GM23248 (cell line): ENCODE results near the gene PLA2G2F. TPM values are rescaled to one million over a fixed set of nuclear protein-coding genes. Genes with fewer than 3 reads are reported as not detected.

Experiments used
- DNase-seq: peaks from one replicate; pipeline ENCODE4 v3.0.0-alpha.2; 2015
- H2AFZ ChIP-seq: fragments of 200-600 bp; sonication (generic); 2 replicates; pipeline ENCODE4 v1.6.1; 2016; ENCODE audit warnings: antibody characterized with exemption
- H3F3A ChIP-seq: fragments of 200-600 bp; sonication (generic); 2 replicates; pipeline ENCODE4 v1.6.1; 2016; ENCODE audit warnings: mild to moderate bottlenecking, antibody characterized with exemption, mixed run types; ENCODE audit not compliant: insufficient read depth
- H3K27ac ChIP-seq: fragments of 200-600 bp; sonication (generic); 2 replicates; pipeline ENCODE4 v1.5.1; 2016; ENCODE audit warnings: mild to moderate bottlenecking
- H3K27me3 ChIP-seq: fragments of 200-600 bp; sonication (generic); replicated peaks from 2 replicates; pipeline ENCODE4 v1.6.1; 2016; ENCODE audit warnings: mild to moderate bottlenecking; ENCODE audit not compliant: insufficient read depth
- H3K36me3 ChIP-seq: fragments of 200-600 bp; sonication (generic); 2 replicates; pipeline ENCODE4 v1.6.1; 2016; ENCODE audit warnings: low read depth, mild to moderate bottlenecking
- H3K4me1 ChIP-seq: fragments of 200-600 bp; sonication (generic); 2 replicates; pipeline ENCODE4 v1.6.1; 2016; ENCODE audit warnings: mild to moderate bottlenecking; ENCODE audit not compliant: insufficient read depth
- H3K4me2 ChIP-seq: fragments of 200-600 bp; sonication (generic); one replicate; pipeline ENCODE4 v1.6.1; 2016; ENCODE audit warnings: mild to moderate bottlenecking; ENCODE audit not compliant: unreplicated experiment
- H3K4me3 ChIP-seq: fragments of 200-600 bp; sonication (generic); 2 replicates; pipeline ENCODE4 v1.5.1; 2016; ENCODE audit warnings: mild to moderate bottlenecking
- H3K79me2 ChIP-seq: fragments of 200-600 bp; sonication (generic); 2 replicates; pipeline ENCODE4 v1.6.1; 2016; ENCODE audit warnings: mild to moderate bottlenecking; ENCODE audit not compliant: insufficient read depth
- H3K9ac ChIP-seq: fragments of 200-600 bp; sonication (generic); 2 replicates; pipeline ENCODE4 v1.6.1; 2016; ENCODE audit warnings: mild to moderate bottlenecking
- H3K9me2 ChIP-seq: fragments of 200-600 bp; sonication (generic); 2 replicates; pipeline ENCODE4 v1.6.1; 2016; ENCODE audit warnings: mixed run types, mild to moderate bottlenecking, moderate library complexity; ENCODE audit not compliant: insufficient read depth
- H3K9me3 ChIP-seq: fragments of 200-600 bp; sonication (generic); one replicate; pipeline ENCODE4 v1.6.1; 2017; ENCODE audit warnings: low read depth
- H4K20me1 ChIP-seq: fragments of 200-600 bp; sonication (generic); 2 replicates; pipeline ENCODE4 v1.6.0; 2016; ENCODE audit not compliant: insufficient read depth
- EZH2 ChIP-seq: fragments of 200-600 bp; sonication (generic); IDR thresholded peaks from 2 replicates; pipeline ENCODE4 v1.6.1; 2018; ENCODE audit warnings: antibody characterized with exemption, mild to moderate bottlenecking; ENCODE audit not compliant: insufficient read depth, poor library complexity, severe bottlenecking
- EZH2phosphoT487 ChIP-seq: fragments of 200-600 bp; sonication (generic); IDR thresholded peaks from 2 replicates; pipeline ENCODE4 v1.6.1; 2018; ENCODE audit warnings: antibody characterized with exemption, moderate library complexity, mild to moderate bottlenecking, low read depth; ENCODE audit not compliant: insufficient read depth
- WGBS, 2 experiments: methylation state at CpG; one replicate each; pipeline ENCODE4 v1.1.6; 2015 to 2017; ENCODE audit warnings: low lambda C conversion rate in 2 of 2, low coverage in 1 of 2; ENCODE audit errors: missing lambda C conversion rate in 2 of 2; 5-methylcytosine and 5-hydroxymethylcytosine counted together
- in situ Hi-C: fragments of 300-500 bp; cut with MboI; formaldehyde crosslinking; loops from 2 replicates; pipeline ENCODE4 v1.15.0; 2020
- polyA plus RNA-seq: library from polyadenylated mRNA; unstranded; fragments of >200 nt; fragmentation: Nextera tagmentation; extraction: Ambion mirVana; gene quantifications from 2 replicates; pipeline ENCODE4 v1.2.1, GENCODE V29; 2016
- total RNA-seq: library from RNA; depleted of rRNA; stranded (reverse); fragments of >200 nt; shearing (Covaris generic); gene quantifications from 2 replicates; pipeline ENCODE4 v1.2.3, GENCODE V29; 2014

The PLA2G2F gene
- total and polyA plus RNA-seq, 2 experiments from 2014 or later: not detected

DNA sequence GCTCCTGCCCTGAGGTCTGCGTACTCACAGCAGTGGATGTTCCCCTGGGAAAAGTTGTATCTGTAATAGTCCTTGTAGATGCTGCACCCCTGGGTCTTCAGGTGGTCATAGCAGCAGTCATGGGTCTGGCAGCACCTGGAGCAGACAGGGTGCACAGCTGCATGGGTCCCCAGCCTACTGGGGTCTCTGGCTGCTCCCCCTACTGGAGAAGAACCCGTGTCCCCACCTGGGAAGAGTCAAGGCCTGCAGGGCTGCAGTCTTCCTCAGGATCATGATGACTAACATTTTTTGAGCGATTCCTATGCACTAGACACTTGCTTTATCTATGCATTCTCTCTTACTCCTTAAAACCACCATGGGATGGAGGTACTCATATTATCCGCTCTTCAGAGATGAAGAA lies 23.6 kb upstream of the PLA2G2F start:
- in situ Hi-C loops: no loop called here
- H3K4me2 ChIP-seq: no peak overlapping the region
- H3K9me2 ChIP-seq: no peaks in the 10 kb centered on the region
- H2AFZ ChIP-seq: no peak overlapping the region
- H3K4me3 ChIP-seq: no peak overlapping the region
- H3K9me3 ChIP-seq: no peaks in the 10 kb centered on the region
- TF ChIP-seq EZH2: no peak
- no peaks in the 10 kb centered on the region for H3K36me3 ChIP-seq
- WGBS, 2 experiments: 74 to 79% methylated on average over 4 of the region's 4 CpGs
- no peak overlapping the region for H3K27ac ChIP-seq
- no peaks in the 10 kb centered on the region for H4K20me1 ChIP-seq
- DNase-seq: no peak
- H3K27me3 ChIP-seq: peaks cover 3% of the 10 kb centered on the region; the same call in 1 of the 2 replicates
- H3K9ac ChIP-seq: no peak overlapping the region
- H3K79me2 ChIP-seq: no peaks in the 10 kb centered on the region
- peaks cover 8% of the 10 kb centered on the region; the same call in 1 of the 2 replicates for H3F3A ChIP-seq
- H3K4me1 ChIP-seq: peaks cover 6% of the 10 kb centered on the region

GRCh38 chr1:20115916-20116315 lies 23.2 kb upstream of the PLA2G2F start:
- Histone ChIP-seq H3K79me2 (no peaks in the 10 kb centered on the region), H3K4me2 (no peak overlapping the region), H4K20me1 (no peaks in the 10 kb centered on the region), H3F3A (peaks cover 6% of the 10 kb centered on the region; the same call in 1 of the 2 replicates), H3K9me3 (no peaks in the 10 kb centered on the region), H3K9ac (no peak overlapping the region), H3K4me3 (no peak overlapping the region), H3K27me3 (peaks cover 7% of the 10 kb centered on the region), H3K9me2 (no peaks in the 10 kb centered on the region), H3K36me3 (no peaks in the 10 kb centered on the region), H3K27ac (no peak overlapping the region), H2AFZ (no peak overlapping the region), H3K4me1 (peaks cover 5% of the 10 kb centered on the region)
- no peak for DNase-seq
- 66 to 81% methylated on average over 7 of the region's 7 CpGs for WGBS, 2 experiments
- in situ Hi-C loops: no loop called here
- TF ChIP-seq EZH2phosphoT487 (no peak), EZH2 (no peak)

DNA sequence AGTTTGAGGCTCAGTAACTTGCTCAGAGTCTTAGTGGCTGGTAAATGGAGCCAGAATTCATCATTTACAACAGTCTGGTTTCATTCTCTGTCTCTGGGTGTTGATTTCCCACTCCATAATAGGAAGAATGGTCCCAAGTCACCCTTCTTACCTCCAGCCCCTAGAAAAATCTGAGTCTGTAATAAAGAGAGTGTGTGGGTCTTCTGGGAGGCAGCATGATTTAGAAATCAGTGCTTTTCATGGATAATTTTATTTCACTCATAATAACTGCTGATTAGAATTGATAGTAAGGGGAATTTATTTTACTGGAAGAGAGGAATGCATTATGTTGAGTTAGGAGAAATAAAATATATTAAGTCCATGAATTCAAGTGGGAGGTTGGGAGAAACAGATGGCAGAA lies 21.9 kb upstream of the PLA2G2F start:
- H4K20me1 ChIP-seq: no peaks in the 10 kb centered on the region
- H2AFZ ChIP-seq: no peak overlapping the region
- no peaks in the 10 kb centered on the region for H3K9me3 ChIP-seq
- no peak overlapping the region for H3K4me2 ChIP-seq
- no peak overlapping the region for H3K9ac ChIP-seq
- H3K36me3 ChIP-seq: no peaks in the 10 kb centered on the region
- no peaks in the 10 kb centered on the region for H3F3A ChIP-seq
- no peaks in the 10 kb centered on the region for H3K9me2 ChIP-seq
- no peak overlapping the region for H3K27ac ChIP-seq
- DNase-seq: no peak
- no peaks in the 10 kb centered on the region for H3K4me1 ChIP-seq
- in situ Hi-C loops: no loop called here
- no peaks in the 10 kb centered on the region for H3K79me2 ChIP-seq
- H3K4me3 ChIP-seq: no peak overlapping the region
- TF ChIP-seq EZH2: no peak
- TF ChIP-seq EZH2phosphoT487: no peak
- H3K27me3 ChIP-seq: peaks cover 17% of the 10 kb centered on the region

DNA sequence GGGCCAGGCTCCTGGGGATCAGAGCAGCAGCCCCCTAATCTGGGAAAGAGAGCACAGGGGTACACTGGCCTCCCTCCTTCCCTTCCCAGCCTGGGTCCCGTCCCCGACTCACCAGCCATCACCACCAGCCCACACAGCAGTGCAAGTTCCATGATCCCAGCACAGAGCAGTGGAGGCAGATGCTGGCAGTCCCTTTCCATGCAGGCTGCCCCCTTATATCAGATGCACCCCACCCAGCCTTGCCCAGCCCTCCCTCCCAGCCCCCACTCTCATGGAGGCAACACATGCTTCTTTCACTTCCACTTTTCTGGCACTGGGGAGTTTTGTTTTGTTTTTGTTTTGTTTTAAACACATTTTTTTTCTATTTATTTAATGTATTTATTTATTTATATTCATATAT lies 19.8 kb upstream of the PLA2G2F start, which contains the start of gene PLA2G2D:
Gene PLA2G2D, minus strand, starts transcription at position 190 of the 400 bp plus-strand sequence. Its CDS starts 38 bp downstream, at position 152.
- Histone ChIP-seq H2AFZ (no peak within 1 kb of the TSS), H3K27me3 (peaks cover 17% of the 10 kb centered on the region), H3F3A (no peaks in the 10 kb centered on the region), H3K9me3 (no peaks in the 10 kb centered on the region), H3K9me2 (no peaks in the 10 kb centered on the region), H3K79me2 (no peaks in the 10 kb centered on the region), H3K4me1 (peaks cover 3% of the 10 kb centered on the region; the same call in 1 of the 2 replicates), H3K9ac (no peak within 1 kb of the TSS), H3K4me2 (no peak within 1 kb of the TSS), H3K36me3 (no peaks in the 10 kb centered on the region), H3K4me3 (no peak within 1 kb of the TSS), H4K20me1 (no peaks in the 10 kb centered on the region), H3K27ac (no peak within 1 kb of the TSS)
- no peak for DNase-seq
- WGBS, 2 experiments: 53 to 57% methylated on average over 2 of the region's 2 CpGs
- TF ChIP-seq EZH2 (no peak), EZH2phosphoT487 (no peak)
- in situ Hi-C loops: no loop called here

- no peaks in the 10 kb centered on the region for H3K9me3 ChIP-seq
- H3K36me3 ChIP-seq: no peaks in the 10 kb centered on the region
- TF ChIP-seq EZH2 (no peak), EZH2phosphoT487 (no peak)
- DNase-seq: no peak
- peaks cover 8% of the 10 kb centered on the region for H3K4me1 ChIP-seq
- peaks cover 17% of the 10 kb centered on the region for H3K27me3 ChIP-seq
- H3K9ac ChIP-seq: no peak overlapping the region
- in situ Hi-C loops: no loop called here
- no peaks in the 10 kb centered on the region for H3K79me2 ChIP-seq
- H2AFZ ChIP-seq: no peak overlapping the region
- H4K20me1 ChIP-seq: no peaks in the 10 kb centered on the region
- H3K4me2 ChIP-seq: no peak overlapping the region
- no peaks in the 10 kb centered on the region for H3K9me2 ChIP-seq
- 90 to 91% methylated on average over 4 of the region's 4 CpGs for WGBS, 2 experiments
- no peak overlapping the region for H3K27ac ChIP-seq
- no peaks in the 10 kb centered on the region for H3F3A ChIP-seq
- no peak overlapping the region for H3K4me3 ChIP-seq
Measured at GRCh38 chr1:20120796-20121195, 18.3 kb upstream of the PLA2G2F start.
